GM19328 (cell line): ENCODE measurements around the gene KCNK13.
"Not testable (repeated sequence)": the region's sequence is repeated elsewhere in the genome, so short reads cannot be mapped to it uniquely, and the experiment has no call there.

Experiments used
- ATAC-seq: cut with Tn5 transposase; IDR thresholded peaks from one replicate; pipeline ENCODE4 v1.9.1; 2021; ENCODE audit warnings: mild to moderate bottlenecking, moderate library complexity; ENCODE audit not compliant: unreplicated experiment

KCNK13 gene

GRCh38 chr14:90188588-90188987 lies 126.8 kb downstream of the KCNK13 start:
- no peak for ATAC-seq

GRCh38 chr14:90191154-90191553 lies 129.4 kb downstream of the KCNK13 start:
- no peak for ATAC-seq

- ATAC-seq = no peak
Measured at GRCh38 chr14:90191585-90191984, 129.8 kb downstream of the KCNK13 start.

- ATAC-seq = no peak
Measured at GRCh38 chr14:90193925-90194324, 132.1 kb downstream of the KCNK13 start.

GRCh38 chr14:90194706-90195105 lies 132.9 kb downstream of the KCNK13 start:
- ATAC-seq = no peak

GRCh38 chr14:90198541-90199060 lies 136.8 kb downstream of the KCNK13 start:
- ATAC-seq = no peak

- ATAC-seq = not testable (repeated sequence)
Measured at GRCh38 chr14:90200546-90200945, 138.8 kb downstream of the KCNK13 start.

GRCh38 chr14:90201344-90201743 lies 139.6 kb downstream of the KCNK13 start:
- ATAC-seq = no peak

GRCh38 chr14:90204516-90204915 lies 142.7 kb downstream of the KCNK13 start:
- no peak for ATAC-seq

- ATAC-seq = no peak
Measured at GRCh38 chr14:90213099-90213748, 151.4 kb downstream of the KCNK13 start.

GRCh38 chr14:90228478-90228877 lies 166.7 kb downstream of the KCNK13 start:
- no peak for ATAC-seq

- not testable (repeated sequence) for ATAC-seq
Measured at GRCh38 chr14:90229942-90230341, 168.1 kb downstream of the KCNK13 start.
